Central memory CD4-positive, alpha-beta T cell (primary cell): ENCODE measurements around the gene LRRC19.
A peak's percentile ranks its signal among the peaks of the same experiment; 100 is the strongest.

Experiments used
- DNase-seq: peaks from one replicate; pipeline ENCODE4 v3.0.0; 2022
- total RNA-seq, 3 experiments: gene quantifications; one replicate each; lab custom pipeline; 2026; lab: John Stamatoyannopoulos, UW

The LRRC19 gene
- total RNA-seq, result 0 reads per million in 3 experiments

DNA sequence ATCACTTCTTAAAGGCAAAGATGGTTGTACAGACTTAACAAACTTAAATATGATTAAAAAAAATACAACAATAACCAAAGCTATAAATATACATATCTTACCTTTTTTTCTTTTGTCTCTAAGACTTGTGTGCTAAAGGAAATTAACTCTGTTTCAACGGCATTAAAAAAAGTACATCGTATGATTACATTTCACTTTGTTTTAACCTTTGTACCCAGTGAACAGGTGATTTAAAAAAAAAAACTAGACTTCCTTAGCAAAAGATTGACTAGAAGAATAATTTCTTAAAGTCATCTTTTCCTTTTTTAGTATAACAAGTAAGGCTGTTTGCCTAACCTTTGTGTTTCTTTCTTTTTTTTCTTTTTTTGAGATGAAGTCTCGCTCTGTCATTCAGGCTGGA is at the start of gene LRRC19:
Gene LRRC19 (minus strand): TSS at position 182 of the 400 bp plus-strand sequence. CDS start 5,978 bp downstream, outside the sequence.
- DNase-seq, result no peak

DNA sequence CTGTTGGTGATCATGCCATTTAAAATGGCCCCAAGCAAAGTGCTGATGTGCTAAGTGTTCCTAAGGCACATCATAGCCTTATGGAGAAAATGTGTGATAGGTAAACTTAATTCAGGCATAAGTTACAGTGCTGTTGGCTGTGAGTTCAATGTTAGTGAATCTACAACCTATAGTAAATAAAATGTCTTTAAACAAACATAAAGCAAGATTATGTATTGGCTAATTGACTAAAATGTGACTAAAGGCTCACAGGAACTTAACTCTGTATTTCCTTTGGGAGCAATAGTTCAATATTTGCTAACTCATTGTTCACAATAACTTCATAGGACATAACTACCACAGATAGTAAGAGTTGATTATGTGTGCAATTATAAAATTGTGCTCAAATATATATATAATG is 49.4 kb upstream of the LRRC19 start:
- DNase-seq, result no peak

GRCh38 chr9:27054125-27054524 is 48.7 kb upstream of the LRRC19 start:
- DNase-seq, result no peak

DNA sequence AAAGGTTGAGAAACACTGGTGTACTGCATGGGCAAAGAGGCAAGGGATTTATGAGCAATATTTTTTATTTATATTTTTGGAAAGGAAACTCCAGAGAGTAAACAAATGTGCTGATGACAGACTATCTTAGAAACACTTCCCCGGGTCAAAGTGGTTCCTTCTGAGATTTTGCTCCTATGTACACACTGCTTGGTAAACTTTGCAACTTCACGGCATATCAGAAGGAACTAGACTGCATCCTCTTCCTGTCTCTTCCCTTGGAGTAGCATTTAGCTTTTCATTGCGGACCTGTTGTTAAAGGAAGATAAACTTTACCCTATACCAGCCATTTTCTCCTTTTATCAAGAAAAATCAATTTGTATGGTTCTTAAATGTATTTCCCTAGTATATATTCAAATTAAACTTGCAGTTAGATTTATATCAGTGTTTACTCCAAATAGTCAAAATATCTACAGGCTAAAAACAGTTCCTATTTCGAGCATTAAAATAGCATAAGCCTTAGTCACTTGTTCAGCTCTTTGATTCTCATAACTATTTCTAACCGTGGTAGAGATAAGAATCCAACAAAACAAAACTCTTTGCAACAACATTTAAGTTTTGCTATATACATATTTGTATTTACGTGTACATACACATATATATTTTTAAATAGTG is 48.0 kb upstream of the LRRC19 start:
- no peak for DNase-seq

GRCh38 chr9:27047136-27047535 is 41.7 kb upstream of the LRRC19 start:
- DNase-seq, result no peak

DNA sequence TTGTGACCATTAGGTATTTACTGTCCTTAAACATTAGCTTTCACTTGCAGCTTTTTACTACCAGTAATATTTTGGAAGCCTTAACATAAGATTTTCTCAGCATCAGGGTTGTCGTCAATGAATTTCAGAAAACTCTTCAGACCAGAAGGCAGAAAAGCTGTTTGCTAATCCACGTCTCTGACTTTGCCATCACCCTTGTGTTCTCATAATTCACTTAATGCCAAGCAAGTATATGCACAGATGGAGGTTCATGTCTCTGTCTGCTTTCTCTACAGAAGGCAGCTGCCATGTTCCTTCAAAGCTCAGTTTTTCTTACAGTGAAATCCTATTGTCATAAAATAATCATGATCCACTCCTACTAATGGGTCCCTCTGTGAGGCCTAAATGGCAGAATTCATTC is 37.7 kb upstream of the LRRC19 start:
- no peak for DNase-seq

DNA sequence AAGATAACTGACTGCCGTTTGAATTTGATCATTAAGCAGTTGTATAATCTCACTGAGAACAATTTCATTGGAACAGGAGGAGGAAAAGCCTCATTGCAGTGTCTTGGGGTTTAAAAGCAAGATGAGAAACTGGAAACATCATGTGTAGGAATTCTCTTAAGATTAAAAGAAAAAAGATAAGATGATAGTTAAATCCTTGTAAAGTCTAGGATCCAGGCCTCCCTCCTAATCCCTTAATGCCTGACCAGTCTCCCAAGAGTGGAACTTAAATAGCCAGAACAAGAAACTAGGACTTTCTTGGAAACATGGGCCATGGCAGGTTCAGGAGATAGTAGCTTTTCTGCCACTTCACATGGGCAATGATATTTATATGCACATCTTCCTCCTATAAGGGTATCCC is 37.0 kb upstream of the LRRC19 start:
- no peak for DNase-seq

- DNase-seq, result no peak
Observed at GRCh38 chr9:27041746-27042145, 36.3 kb upstream of the LRRC19 start.

DNA sequence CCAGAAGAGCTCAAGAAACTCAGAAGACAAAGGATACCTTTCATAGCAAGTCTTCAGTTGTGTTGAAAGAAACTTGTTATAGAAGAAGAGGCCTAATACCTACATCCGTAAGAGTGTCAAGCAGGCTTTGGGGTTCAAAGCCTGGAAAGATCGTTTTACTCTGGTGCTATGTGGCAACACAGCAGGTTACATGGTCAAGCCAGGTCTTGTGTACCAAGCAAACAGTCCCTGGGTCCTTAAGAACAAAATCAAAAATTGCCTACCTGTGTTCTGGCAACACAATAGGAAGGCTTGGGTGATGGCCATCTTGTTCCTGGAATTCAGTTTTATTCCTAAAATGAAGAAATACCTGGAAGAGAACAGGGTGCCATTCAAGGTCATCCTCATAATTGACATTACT is 32.0 kb upstream of the LRRC19 start:
- DNase-seq, result no peak

- peak; percentile 2 for DNase-seq
Observed at GRCh38 chr9:27033815-27034403, 28.4 kb upstream of the LRRC19 start.

DNA sequence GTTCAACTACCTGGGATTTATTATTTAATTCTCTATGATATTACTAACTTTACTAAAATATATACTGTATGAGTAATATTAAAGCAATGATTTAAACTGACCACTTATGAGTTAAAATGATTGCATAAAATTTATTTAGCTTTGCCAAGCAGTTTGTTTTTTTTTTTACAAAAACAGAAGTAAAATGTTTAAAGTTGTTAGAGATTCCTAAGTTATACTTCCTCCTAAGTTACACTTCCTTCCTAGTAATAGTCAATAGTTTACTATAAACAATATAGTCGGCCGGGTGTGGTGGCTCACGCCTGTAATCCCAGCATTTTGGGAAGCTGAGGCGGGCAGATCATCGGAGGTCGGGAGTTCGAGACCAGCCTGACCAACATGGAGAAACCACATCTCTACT is 23.7 kb upstream of the LRRC19 start:
- no peak for DNase-seq

- no peak for DNase-seq
Observed at GRCh38 chr9:27022920-27023319, 17.4 kb upstream of the LRRC19 start.

- no peak for DNase-seq
Observed at GRCh38 chr9:27019589-27019988, 14.1 kb upstream of the LRRC19 start.

GRCh38 chr9:27003426-27004077 is 1.9 kb downstream of the LRRC19 start:
- no peak for DNase-seq

GRCh38 chr9:26995810-26996209 is 9.7 kb downstream of the LRRC19 start:
- DNase-seq, result no peak

- no peak for DNase-seq
Observed at GRCh38 chr9:26983340-26983739, 22.1 kb downstream of the LRRC19 start.

- DNase-seq, result no peak
Observed at GRCh38 chr9:26975728-26976707, 29.5 kb downstream of the LRRC19 start.

GRCh38 chr9:26974927-26975326 is 30.5 kb downstream of the LRRC19 start:
- DNase-seq, result no peak

- no peak for DNase-seq
Observed at GRCh38 chr9:26973989-26974388, 31.5 kb downstream of the LRRC19 start.

DNA sequence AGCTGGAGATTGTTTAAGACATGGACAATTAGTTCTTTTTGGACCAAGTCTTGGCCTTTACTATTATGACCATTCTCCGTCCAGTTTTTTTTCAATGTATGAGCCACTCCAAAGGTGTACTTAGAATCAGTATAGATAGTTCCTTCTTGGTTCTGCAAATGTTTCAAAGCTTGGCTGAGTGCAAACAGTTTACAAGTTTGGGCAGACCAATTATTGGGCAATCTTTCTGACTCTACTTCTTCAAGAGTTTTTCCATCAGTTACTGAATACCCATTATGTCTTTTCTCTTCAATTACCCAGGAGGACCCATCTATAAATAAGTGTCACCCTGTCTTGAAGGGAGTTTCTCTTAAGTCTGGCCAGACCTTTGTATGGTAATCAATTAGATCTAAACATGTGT is 33.8 kb downstream of the LRRC19 start:
- DNase-seq, result no peak

DNA sequence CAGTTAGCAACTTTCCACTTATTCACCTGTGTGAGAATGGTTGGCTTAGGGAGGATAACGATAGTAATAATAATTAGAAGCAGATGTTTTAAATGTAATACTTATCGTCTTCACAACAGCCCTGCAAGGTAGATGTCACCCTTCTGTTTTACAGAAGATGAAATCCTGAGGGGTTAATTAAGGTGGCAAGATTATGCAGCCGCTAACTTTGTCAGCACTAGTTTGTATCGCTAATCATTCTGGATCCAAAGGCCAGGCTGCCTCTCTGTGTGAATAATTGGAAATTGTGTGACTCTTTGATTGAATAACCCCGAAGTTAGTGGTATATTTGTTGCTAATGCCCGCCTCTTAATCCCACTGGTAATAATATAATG is 48.6 kb downstream of the LRRC19 start:
- no peak for DNase-seq

DNA sequence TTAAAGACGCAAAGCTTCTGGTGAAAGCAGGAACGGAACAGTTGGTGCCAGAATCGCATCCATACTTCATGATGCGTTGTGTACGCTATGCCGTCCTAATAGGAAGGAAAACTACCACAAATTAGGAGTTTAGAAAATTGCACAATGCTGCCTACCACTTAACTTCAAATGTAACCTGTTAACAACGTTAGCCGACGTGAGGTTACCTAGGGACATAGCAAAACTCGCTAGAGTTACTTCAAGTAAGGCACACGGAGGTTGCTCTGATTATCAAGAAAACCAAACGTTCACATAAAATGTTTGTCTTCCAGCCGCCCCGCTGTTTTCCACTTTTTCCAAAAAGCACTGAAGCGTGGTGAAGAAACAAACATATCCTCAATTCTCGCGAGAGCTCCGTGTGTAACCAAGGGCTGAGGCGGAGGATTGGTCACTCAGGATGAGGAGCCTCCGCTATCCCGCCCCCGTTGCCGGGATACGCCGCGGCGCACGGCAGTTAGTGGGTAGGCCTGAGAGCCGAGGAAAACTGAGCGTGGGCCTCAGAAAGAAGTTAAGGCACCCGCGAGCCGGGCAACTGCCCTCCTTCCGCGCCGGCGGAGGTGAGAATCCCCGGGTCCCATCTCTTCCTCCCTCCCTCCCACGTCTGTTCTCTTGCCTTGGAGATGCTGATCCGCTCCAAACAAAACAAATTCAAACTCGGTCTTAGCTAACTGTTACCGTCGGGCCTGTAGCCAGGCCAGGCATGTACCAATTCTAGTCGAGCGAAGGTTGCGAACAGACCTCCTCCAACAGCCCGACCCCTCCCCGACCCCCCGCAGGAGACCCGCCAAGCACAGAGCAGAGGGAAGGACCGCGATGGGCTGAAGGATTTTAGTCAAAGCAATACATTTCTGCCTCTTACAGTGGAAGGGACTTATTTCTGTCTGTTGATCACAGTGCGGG is 49.3 kb downstream of the LRRC19 start, which contains the start of gene IFT74:
Gene IFT74 (plus strand): TSS at position 492 of the 939 bp plus-strand sequence. CDS start 5,556 bp downstream, outside the sequence.
- DNase-seq, result peak; percentile 95
